SIG-M5 treated with dmso at 0.1 percent for 504 hours (cell line): ENCODE measurements around the gene FAM53A.

Experiments
- DNase-seq: peaks from one replicate; lab custom pipeline; 2025; ENCODE audit not compliant: unreplicated experiment; lab: John Stamatoyannopoulos, UW

The FAM53A gene

GRCh38 chr4:1660948-1661677 is 23.0 kb downstream of the FAM53A start:
- DNase-seq: no peak

DNA sequence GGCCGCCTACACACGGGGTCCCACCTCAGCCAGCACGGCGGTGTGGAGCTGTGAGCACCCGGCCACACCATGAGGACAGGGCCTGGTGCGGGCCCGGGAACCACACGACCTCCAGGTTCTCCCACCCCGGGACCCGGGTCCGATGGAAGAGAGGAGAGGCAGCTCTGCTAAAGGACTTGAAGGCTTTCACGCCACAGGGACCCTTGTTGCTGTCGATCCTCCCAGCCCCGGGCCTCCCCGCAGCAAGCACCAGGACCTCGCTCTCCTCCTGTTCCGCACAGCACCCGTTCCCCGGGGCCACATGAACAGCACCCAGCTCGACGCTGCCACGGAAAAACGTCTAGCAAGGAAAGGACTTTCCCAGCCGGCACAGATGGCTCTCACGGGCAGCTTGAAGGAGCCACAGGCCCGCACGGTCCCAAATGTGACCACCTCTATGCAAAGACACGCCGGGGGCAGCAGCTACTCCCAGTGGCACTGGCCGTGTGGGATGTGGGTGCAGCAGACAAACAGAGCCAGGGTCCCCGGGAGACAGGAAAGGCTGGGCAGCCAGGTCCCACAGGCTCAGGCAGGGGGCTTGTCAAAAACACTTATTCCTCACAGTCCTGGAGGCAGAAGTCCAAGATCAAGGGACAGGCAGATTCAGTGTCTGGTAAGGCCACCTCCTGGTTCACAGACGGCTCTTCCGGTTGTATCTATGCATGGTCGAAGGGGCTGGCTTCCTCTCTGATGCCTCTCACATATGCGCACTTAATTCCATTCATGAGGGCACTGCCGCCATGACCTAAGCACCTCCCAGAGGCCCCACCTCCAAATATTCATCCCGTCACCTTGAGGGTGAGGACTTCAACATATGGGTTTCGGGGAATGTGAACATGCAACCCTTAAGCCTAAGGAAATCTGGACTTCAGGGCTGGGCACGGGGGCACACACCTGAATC is 24.7 kb downstream of the FAM53A start:
- no peak for DNase-seq

DNA sequence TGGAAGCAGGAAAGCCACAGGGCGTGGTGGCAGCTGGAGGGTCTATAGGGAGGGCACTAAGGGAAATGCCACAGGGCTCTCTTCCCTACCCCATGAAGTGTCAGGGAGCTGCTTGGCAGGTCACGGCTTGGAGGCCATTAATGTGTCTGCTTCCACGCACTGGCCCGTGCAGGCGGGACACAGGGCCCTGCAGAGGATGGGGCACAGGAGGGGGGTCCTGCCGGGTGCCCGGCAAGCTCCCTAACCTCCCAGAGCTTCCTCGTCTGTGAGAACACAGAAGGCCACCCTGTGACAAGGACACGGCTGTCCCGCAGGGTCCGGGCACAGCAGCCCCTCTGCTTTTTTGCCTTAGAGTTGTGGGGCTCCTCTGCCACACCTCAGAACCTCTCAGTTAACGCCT is 25.5 kb downstream of the FAM53A start:
- DNase-seq: no peak

- no peak for DNase-seq
Observed at GRCh38 chr4:1658146-1658545, 26.0 kb downstream of the FAM53A start.

DNA sequence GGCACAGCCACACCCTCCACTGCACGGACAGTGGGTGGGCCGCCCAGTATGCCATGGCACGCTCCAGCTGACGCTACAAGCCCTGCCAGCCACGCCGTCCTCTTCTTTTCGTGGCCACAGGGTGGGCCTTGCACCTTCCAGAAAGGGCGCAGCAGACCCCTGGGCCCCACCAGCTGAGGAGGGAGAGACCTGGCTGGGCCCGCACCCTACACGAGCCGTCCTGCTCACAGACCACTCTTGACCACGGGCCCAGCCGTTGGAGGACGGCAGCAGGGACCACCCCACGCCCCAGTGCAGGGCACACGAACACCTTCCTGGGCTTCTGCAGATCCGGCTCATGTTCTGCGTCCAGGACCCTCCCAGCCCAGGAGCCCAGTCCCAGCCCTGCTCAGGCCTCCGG is 27.1 kb downstream of the FAM53A start:
- no peak for DNase-seq

DNA sequence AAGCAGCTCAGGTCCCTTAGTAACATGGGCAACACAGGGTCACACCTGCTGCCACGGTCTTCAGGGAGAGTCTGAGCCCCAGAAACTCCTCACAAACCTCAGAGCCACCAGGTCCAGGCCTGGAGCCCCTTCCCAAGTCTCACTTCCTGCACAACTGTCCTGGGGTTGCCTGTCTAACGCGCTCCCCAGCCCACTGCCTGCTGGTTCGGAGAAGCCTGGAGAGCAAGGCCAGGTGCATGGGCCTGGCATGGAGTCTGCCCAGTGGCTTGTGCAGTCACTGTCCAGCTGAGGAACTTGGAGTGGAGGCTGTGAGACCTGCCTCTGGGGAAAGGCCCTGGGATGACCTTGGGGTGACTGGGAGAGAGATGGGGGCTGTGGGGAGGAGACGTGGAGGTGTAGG is 28.0 kb downstream of the FAM53A start:
- no peak for DNase-seq

DNA sequence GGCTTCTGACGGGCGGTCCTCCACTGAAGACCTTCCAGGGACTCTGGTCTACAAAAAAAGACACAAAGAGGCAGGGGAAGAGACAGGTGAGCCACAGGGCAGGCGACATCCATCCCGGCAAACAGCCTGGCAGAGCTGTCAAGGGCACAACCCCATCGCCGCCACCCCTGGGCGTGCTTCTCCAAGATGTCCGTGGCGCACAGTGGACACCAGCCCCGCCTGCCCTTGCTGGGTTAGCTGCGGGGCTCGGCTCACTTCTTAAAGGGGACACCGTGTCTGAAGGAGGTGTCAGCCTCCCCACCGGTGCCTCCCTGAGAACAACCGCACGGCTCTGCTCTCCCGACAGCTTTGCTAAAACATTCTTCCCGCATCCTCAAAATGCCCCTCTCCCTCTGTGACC is 28.4 kb downstream of the FAM53A start:
- no peak for DNase-seq

DNA sequence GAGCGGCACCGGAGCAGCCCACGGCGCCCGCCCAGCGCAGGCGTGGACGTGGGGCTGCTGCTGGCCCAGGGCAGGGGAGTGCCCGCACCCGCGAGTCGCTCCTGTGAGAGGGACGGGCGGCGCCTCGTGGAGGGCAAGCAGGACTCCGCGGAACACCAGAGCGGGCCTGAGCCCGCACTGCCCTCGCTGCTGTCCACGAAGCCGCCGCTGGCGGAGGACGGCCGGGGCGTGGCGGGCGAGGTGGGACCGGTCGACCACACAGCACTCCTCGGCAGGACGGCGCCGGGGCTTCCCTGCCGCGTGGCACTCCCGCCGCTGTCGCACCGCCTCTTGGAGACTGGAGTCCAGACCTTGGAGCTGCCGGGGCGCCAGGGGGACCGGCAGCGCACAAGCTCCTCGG is 29.0 kb downstream of the FAM53A start:
- DNase-seq: no peak

- no peak for DNase-seq
Observed at GRCh38 chr4:1654216-1654955, 29.7 kb downstream of the FAM53A start.

- no peak for DNase-seq
Observed at GRCh38 chr4:1653776-1654175, 30.3 kb downstream of the FAM53A start.

DNA sequence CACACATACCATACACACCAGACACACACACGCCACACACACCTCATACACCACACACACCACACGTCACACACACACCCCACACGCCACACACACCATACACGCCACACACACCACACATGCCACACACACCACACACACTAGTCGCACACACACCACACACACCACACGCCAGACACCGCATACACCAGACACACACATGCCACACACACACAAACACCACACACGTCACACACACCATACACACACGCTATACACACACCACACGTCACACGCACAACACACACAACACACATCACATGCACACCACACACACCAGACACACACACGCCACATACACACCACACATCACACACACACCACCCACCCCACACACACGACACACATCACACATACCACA is 32.0 kb downstream of the FAM53A start:
- DNase-seq: no peak

DNA sequence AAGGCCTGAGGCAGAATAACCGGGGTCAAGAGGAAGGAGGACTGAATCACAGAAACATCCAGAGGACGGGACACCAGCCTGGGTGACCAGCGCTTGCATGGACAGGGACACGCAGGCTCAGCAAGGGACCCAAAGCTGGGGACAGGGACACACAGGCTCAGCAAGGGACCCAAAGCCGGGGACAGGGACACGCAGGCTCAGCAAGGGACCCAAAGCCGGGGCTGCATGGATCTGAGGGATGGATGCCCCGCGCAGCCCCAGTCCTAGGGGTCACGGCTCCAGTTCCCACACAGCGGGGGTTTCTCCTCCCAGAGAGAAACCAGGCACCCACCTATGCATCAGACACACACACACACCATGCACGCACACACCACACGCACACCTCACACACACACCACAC is 32.5 kb downstream of the FAM53A start:
- DNase-seq: no peak

- DNase-seq: no peak
Observed at GRCh38 chr4:1648962-1649361, 35.2 kb downstream of the FAM53A start.

GRCh38 chr4:1647432-1647831 is 36.7 kb downstream of the FAM53A start:
- no peak for DNase-seq

DNA sequence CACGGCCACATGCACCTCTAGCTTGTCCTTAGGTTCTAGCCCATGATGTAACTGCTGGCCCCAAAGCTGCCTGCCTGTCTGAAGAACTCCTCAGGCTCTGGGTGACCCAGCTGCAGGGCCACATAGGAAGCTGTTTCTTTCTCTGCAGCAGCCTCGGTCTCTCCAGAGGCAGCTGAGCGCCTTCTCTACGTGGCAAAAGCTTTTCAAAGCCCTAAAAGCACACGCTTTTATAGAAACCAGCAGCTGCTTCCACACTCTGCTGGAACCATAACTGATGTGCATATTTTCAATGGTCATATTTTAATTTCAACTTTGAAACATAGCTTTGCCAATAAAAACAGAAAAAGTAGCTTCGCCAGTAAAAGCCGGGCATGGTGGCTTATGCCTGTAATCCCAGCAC is 37.4 kb downstream of the FAM53A start:
- no peak for DNase-seq

DNA sequence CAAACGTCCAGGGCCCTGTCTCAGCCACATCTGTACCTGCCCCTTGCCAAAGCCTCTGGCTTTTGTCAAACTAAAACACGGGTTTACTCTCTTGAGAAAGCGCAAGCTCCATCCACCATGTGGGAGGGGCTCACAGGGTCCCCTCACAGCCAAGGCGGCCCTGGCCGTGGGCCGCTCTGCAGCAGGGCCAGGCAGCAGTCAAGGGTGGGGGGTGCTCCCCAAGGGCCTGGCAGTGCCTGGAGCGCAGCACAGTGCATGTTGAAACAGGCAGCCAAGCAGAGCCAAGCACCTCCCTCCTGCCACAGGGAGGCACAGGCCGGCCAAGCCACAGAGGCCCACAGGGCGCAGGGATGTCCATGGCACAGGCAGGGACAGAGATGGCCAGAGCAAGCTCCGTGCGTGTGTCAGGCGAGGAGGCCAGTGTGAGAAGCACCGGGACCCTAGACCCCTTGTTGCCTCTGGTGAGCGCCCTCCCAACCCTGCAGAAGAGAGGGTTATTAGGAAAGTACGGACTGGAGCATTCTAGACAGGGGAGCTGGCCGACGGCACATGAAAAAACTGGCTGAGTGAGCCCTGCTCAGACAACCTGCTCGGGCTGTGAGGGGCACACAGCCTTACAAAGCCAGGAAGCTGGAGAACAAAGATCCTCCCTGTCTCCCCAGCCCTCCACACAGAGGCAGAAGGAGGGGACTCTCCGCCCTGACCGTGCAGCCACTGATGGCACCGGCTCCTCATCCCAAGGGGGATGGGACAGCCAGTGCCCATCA is 39.0 kb downstream of the FAM53A start:
- DNase-seq: no peak

- no peak for DNase-seq
Observed at GRCh38 chr4:1643971-1644735, 40.0 kb downstream of the FAM53A start.

- no peak for DNase-seq
Observed at GRCh38 chr4:1642196-1642951, 41.7 kb downstream of the FAM53A start.

DNA sequence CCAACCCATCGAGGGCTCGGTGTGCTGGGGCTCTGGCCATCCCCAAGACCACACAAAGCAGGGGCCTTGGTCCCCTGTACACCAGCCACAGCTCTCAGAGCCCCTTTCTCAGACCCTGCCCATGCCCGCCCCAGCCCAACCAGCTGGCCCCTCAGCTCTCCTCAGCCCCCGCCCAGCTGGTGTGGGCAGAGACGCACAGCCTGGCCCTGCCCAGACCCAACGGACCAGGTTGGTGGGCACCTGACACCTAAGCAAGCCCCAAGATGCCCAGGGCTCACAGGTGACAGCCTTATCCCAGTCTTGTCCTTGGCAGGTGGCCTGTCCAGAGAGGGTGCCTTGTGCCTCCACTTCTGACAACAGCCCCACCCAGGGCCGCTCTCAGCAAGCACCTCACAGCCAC is 42.4 kb downstream of the FAM53A start:
- no peak for DNase-seq
